HCT116 (cell line): ENCODE data around the gene EIF4A3. TPM values are rescaled to one million over a fixed set of nuclear protein-coding genes. Genes with fewer than 3 reads are reported as not detected.

ENCODE experiments used
- ATAC-seq: fragments of 200-7000 bp; cut with Tn5 transposase; 2 replicates; pipeline ENCODE4 v1.9.1; 2020; ENCODE audit warnings: mild to moderate bottlenecking, moderate library complexity
- BruUV-seq: library from RNA; stranded (reverse); fragments of 400-500 nt; replicated peaks from 2 replicates; lab custom pipeline; 2021; lab: Mats Ljungman, UMichigan
- CTCF ChIA-PET: fragments of 300-600 bp; sonication (Branson Sonifier 250); formaldehyde crosslinking; loops from one replicate; lab custom pipeline; 2021; ENCODE audit warnings: antibody characterized with exemption; lab: Charles Lee
- POLR2A ChIA-PET: fragments of 300-600, 350-600 bp; sonication (Branson Sonifier 250); formaldehyde crosslinking; loops from one replicate; lab custom pipeline; 2021; ENCODE audit warnings: antibody characterized with exemption; lab: Charles Lee
- RAD21 ChIA-PET, 2 experiments: fragments of 300-600 bp; sonication (Branson Sonifier 250); formaldehyde crosslinking; loops; one replicate each; lab custom pipeline; 2023; ENCODE audit warnings: low total read pairs in 2 of 2; ENCODE audit not compliant: uncharacterized antibody in 2 of 2, unreplicated experiment in 2 of 2, low non-redundant PET in 1 of 2; lab: Charles Lee
- DNase-seq: peaks from one replicate; pipeline ENCODE4 v3.0.0-alpha.2; 2010; ENCODE audit warnings: low read depth, low spot score
- H2AFZ ChIP-seq: fragments of 200-600 bp; shearing (Covaris generic), sonication (generic); 2 replicates; pipeline ENCODE4 v1.6.1; 2017; ENCODE audit warnings: low read depth, mixed run types, mixed read lengths, antibody characterized with exemption, low read length; ENCODE audit not compliant: poor library complexity, severe bottlenecking
- H3K27ac ChIP-seq: 2 replicates; pipeline ENCODE4 v1.5.1; 2012; ENCODE audit warnings: low read depth, low read length
- H3K27me3 ChIP-seq: fragments of 200-600 bp; sonication (generic); 2 replicates; pipeline ENCODE4 v1.6.1; 2016; ENCODE audit warnings: mixed run types, low read length, mixed read lengths; ENCODE audit not compliant: insufficient read depth
- H3K36me3 ChIP-seq, 2 experiments: fragments of 200-500 bp in 1 of 2; fragments of 200-600 bp in 1 of 2; sonication (Bioruptor generic) in 1 of 2; sonication (generic) in 1 of 2; 2 replicates each; pipeline versions ENCODE4 v1.5.1 to v1.6.1; 2014 to 2016; ENCODE audit warnings: low read length in 2 of 2, inconsistent platforms in 1 of 2, mixed read lengths in 1 of 2, mixed run types in 1 of 2; ENCODE audit not compliant: insufficient read depth in 2 of 2, control insufficient read depth in 1 of 2
- H3K4me1 ChIP-seq, 2 experiments: fragments of 200-600 bp in 1 of 2; sonication (generic) in 1 of 2; 2 replicates each; pipeline versions ENCODE4 v1.5.1 to v1.6.1; 2012 to 2017; ENCODE audit warnings: low read length in 2 of 2, inconsistent platforms in 1 of 2, mild to moderate bottlenecking in 1 of 2, mixed read lengths in 1 of 2, mixed run types in 1 of 2, moderate library complexity in 1 of 2; ENCODE audit not compliant: insufficient read depth in 2 of 2, control insufficient read depth in 1 of 2
- H3K4me2 ChIP-seq: fragments of 200-600 bp; sonication (generic); 2 replicates; pipeline ENCODE4 v1.6.1; 2017; ENCODE audit warnings: mixed run types, low read length, mixed read lengths
- H3K4me3 ChIP-seq, 2 experiments: fragments of 200-600 bp in 1 of 2; sonication (generic) in 1 of 2; replicated peaks in 1 of 2; 2 replicates each; pipeline ENCODE4 v1.5.1; 2011 to 2016; ENCODE audit warnings: low read length in 2 of 2, control low read depth in 1 of 2, low read depth in 1 of 2, mild to moderate bottlenecking in 1 of 2, mixed read lengths in 1 of 2, mixed run types in 1 of 2
- H3K79me2 ChIP-seq: fragments of 200-600 bp; sonication (generic); 2 replicates; pipeline ENCODE4 v1.6.1; 2017; ENCODE audit warnings: mild to moderate bottlenecking, mixed run types, low read length, moderate library complexity, mixed read lengths; ENCODE audit not compliant: insufficient read depth
- H3K9ac ChIP-seq: fragments of 200-600 bp; sonication (generic); 2 replicates; pipeline ENCODE4 v1.6.1; 2016; ENCODE audit warnings: low read length, mixed read lengths
- H3K9me2 ChIP-seq: fragments of 200-600 bp; sonication (generic), shearing (Covaris generic); 2 replicates; pipeline ENCODE4 v1.6.1; 2017; ENCODE audit warnings: mixed run types, mild to moderate bottlenecking, moderate library complexity; ENCODE audit not compliant: insufficient read depth
- H3K9me3 ChIP-seq, 2 experiments: fragments of 200-500 bp in 1 of 2; fragments of 200-600 bp in 1 of 2; sonication (Bioruptor generic) in 1 of 2; sonication (generic) in 1 of 2; 2 replicates each; pipeline ENCODE4 v1.6.1; 2014 to 2017; ENCODE audit warnings: low read length in 2 of 2, mixed read lengths in 2 of 2, inconsistent platforms in 1 of 2, low read depth in 1 of 2, mild to moderate bottlenecking in 1 of 2, mixed run types in 1 of 2, moderate library complexity in 1 of 2; ENCODE audit not compliant: control insufficient read depth in 1 of 2, insufficient read depth in 1 of 2
- H4K20me1 ChIP-seq: fragments of 200-600 bp; sonication (generic), shearing (Covaris generic); 2 replicates; pipeline ENCODE4 v1.6.1; 2017; ENCODE audit warnings: mixed run types, mild to moderate bottlenecking, moderate library complexity; ENCODE audit not compliant: insufficient read depth
- EGR1 ChIP-seq: IDR thresholded peaks from 2 replicates; pipeline ENCODE4 v1.6.1; 2012; ENCODE audit warnings: low read depth
- EZH2 ChIP-seq: fragments of 200-600 bp; sonication (generic); IDR thresholded peaks from 2 replicates; pipeline ENCODE4 v1.6.1; 2017; ENCODE audit warnings: antibody characterized with exemption, mixed run types
- FOSL1 ChIP-seq: IDR thresholded peaks from 2 replicates; pipeline ENCODE4 v1.6.1; 2012; ENCODE audit warnings: low read depth
- SP1 ChIP-seq: IDR thresholded peaks from 2 replicates; pipeline ENCODE4 v1.6.1; 2012; ENCODE audit warnings: low read depth
- SRF ChIP-seq: IDR thresholded peaks from 2 replicates; pipeline ENCODE4 v1.6.1; 2012; ENCODE audit warnings: low read depth
- TCF7L2 ChIP-seq: IDR thresholded peaks from 2 replicates; pipeline ENCODE4 v1.7.0; 2011; ENCODE audit warnings: borderline replicate concordance, inconsistent platforms; ENCODE audit not compliant: insufficient read depth, insufficient read length; ENCODE audit errors: extremely low read depth
- ZBTB33 ChIP-seq: IDR thresholded peaks from 2 replicates; pipeline ENCODE4 v1.6.1; 2011; ENCODE audit warnings: mild to moderate bottlenecking, low read length, moderate library complexity; ENCODE audit not compliant: insufficient replicate concordance; ENCODE audit errors: extremely low read depth
- ZFX ChIP-seq: fragments of 450-650 bp; IDR thresholded peaks from 2 replicates; pipeline ENCODE4 v1.6.1; 2017
- intact Hi-C: fragments of 100-400 bp; cut with micrococcal nuclease; formaldehyde crosslinking; loops from 2 replicates; pipeline ENCODE4 v1.10.0; 2022
- total RNA-seq: library from RNA; stranded (reverse); gene quantifications from one replicate; pipeline ENCODE4 v1.2.1, GENCODE V29; 2021; ENCODE audit not compliant: unreplicated experiment

Gene EIF4A3
- total RNA-seq, 1 experiment from 2014 or later, result 248 TPM

- intact Hi-C loops, result no loop called here
- CTCF ChIA-PET, result interaction anchor here (1.3 kb wide), 2 partner anchors 11 kb away, joined by 4 to 5 read pairs; partner anchors contain the start of gene GAA
- POLR2A ChIA-PET, result interaction anchor here (1.7 kb wide), 1 partner anchor 11 kb away, joined by 5 read pairs; the partner anchor contains the start of gene GAA
These were observed 34.4 kb downstream of the EIF4A3 start for GRCh38 chr17:80112471-80113032.

More at GRCh38 chr17:80112471-80113032, 34.4 kb downstream of the EIF4A3 start:
- no peak for DNase-seq
- no peak overlapping the region for H3K27ac ChIP-seq
- no peak overlapping the region for H3K4me2 ChIP-seq
- no peaks in the 10 kb centered on the region for H3K4me1 ChIP-seq
- BruUV-seq, result no TSS peak
- no peaks in the 10 kb centered on the region for H4K20me1 ChIP-seq
- H3K79me2 ChIP-seq, result no peaks in the 10 kb centered on the region
- H3K36me3 ChIP-seq, result peaks cover 0 to 4% of the 10 kb centered on the region in 2 experiments; a peak in 1 of 4 replicates
- RAD21 ChIA-PET, result no interaction called here
- no peak overlapping the region for H3K4me3 ChIP-seq
- no peak overlapping the region for H2AFZ ChIP-seq
- no peaks in the 10 kb centered on the region for H3K9me2 ChIP-seq
- H3K9me3 ChIP-seq, result no peaks in the 10 kb centered on the region
- TF ChIP-seq SRF (no peak), FOSL1 (no peak), ZFX (no peak), TCF7L2 (no peak), EZH2 (no peak), SP1 (no peak), EGR1 (no peak), ZBTB33 (no peak)
- TF ChIP-seq, all 23 proteins: peak for 0
- H3K27me3 ChIP-seq, result no peaks in the 10 kb centered on the region
- H3K9ac ChIP-seq, result no peak overlapping the region
- ATAC-seq, result no peak
